ENCODE measurements around the gene APP. TPM values are rescaled to one million over a fixed set of nuclear protein-coding genes. Genes with fewer than 3 reads are reported as not detected.
A peak's percentile ranks its signal among the peaks of the same experiment; 100 is the strongest.

Gene APP
- total RNA-seq, 1 donor from 2014 or later = 358 TPM

DNA sequence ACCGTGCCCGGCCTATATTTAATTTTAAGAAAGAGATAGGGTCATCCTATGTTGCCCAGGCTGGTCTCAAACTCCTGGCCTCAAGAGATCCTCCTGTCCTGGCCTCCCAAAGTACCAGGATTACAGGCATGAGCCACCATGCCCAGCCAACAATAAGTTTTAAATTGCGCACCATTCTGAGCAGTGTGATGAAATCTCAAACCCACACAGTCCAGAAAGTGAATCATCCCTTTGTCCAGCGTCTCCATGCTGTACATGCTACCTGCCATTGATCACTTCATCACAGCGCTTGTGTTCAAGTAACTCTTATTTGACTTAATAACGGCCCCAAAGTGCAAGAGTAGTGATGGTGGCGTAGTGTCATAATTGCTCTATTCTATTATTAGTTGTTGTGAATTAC lies 75.4 kb downstream of the APP start:
- no peak for DNase-seq
- H3K4me3 ChIP-seq = no peak overlapping the region
- no peaks in the 10 kb centered on the region for H3K36me3 ChIP-seq
- H3K27ac ChIP-seq = no peak overlapping the region
- intact Hi-C loops (cut with DNase I) = no loop called here
- ATAC-seq = no peak
- H3K9me3 ChIP-seq = no peaks in the 10 kb centered on the region
- no peaks in the 10 kb centered on the region for H3K4me1 ChIP-seq
- TF ChIP-seq, protein P1, sequence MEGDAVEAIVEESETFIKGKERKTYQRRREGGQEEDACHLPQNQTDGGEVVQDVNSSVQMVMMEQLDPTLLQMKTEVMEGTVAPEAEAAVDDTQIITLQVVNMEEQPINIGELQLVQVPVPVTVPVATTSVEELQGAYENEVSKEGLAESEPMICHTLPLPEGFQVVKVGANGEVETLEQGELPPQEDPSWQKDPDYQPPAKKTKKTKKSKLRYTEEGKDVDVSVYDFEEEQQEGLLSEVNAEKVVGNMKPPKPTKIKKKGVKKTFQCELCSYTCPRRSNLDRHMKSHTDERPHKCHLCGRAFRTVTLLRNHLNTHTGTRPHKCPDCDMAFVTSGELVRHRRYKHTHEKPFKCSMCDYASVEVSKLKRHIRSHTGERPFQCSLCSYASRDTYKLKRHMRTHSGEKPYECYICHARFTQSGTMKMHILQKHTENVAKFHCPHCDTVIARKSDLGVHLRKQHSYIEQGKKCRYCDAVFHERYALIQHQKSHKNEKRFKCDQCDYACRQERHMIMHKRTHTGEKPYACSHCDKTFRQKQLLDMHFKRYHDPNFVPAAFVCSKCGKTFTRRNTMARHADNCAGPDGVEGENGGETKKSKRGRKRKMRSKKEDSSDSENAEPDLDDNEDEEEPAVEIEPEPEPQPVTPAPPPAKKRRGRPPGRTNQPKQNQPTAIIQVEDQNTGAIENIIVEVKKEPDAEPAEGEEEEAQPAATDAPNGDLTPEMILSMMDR (IDR thresholded peaks at IDR 0.05) = no peak
- no peaks in the 10 kb centered on the region for H3K27me3 ChIP-seq (ENCODE audit: low read depth)

GRCh38 chr21:26093122-26093521 lies 77.4 kb downstream of the APP start:
- intact Hi-C loops (cut with DNase I) = no loop called here
- TF ChIP-seq, protein P1 (IDR thresholded peaks at IDR 0.05) = no peak
- Histone ChIP-seq H3K27me3 (ENCODE audit: low read depth) (no peaks in the 10 kb centered on the region), H3K36me3 (peaks cover 7% of the 10 kb centered on the region), H3K4me3 (no peak overlapping the region), H3K4me1 (no peaks in the 10 kb centered on the region), H3K9me3 (no peaks in the 10 kb centered on the region), H3K27ac (no peak overlapping the region)
- peak in 1 of 2 donors; percentile 44 for ATAC-seq
- no peak for DNase-seq

DNA sequence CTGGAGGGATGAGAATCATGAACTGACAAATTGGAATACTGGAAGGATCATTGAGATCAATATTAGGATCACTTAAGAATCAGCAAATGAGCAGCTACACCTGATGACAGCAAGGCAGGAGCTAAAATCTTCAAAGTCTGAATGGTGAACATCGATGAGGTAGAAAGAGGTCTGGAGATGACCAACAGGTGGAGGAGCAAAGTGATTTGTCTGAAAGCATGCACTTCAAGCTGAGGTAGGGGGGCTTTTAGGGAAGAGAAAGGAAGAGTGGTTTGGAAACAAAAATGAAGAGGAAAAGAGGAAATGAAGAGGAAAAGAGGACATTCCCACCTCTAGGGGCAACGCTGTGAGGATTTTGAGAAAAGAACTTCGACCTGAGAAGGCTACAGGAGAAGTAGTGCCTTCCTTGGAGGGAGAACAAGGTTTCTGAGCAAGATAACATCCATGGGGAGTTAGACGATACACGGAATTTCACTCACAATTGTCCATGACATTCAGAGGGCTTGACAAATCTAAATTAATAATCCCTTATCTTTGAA lies 79.0 kb downstream of the APP start:
- Histone ChIP-seq H3K27ac (no peak overlapping the region), H3K4me1 (no peaks in the 10 kb centered on the region), H3K27me3 (ENCODE audit: low read depth) (no peaks in the 10 kb centered on the region), H3K36me3 (peaks cover 11% of the 10 kb centered on the region), H3K9me3 (no peaks in the 10 kb centered on the region), H3K4me3 (no peak overlapping the region)
- no peak for DNase-seq
- intact Hi-C loops (cut with DNase I) = no loop called here
- TF ChIP-seq, protein P1 (IDR thresholded peaks at IDR 0.05) = no peak
- no peak for ATAC-seq

DNA sequence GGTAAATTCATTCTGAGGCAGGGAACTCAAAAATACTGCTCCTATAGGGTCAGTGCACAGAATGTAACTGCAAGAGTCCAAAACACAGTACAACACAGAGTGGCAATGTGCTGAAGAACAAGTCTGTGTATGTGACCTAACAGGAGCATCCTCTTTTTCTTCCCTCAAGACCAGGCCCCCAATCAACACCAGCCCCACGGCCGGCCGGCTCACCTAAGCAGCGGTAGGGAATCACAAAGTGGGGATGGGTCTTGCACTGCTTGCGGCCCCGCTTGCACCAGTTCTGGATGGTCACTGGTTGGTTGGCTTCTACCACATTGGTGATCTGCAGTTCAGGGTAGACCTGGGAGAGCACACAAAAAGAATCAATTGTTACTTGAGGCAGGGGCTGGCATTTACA lies 80.8 kb downstream of the APP start:
- TF ChIP-seq, protein P1 (IDR thresholded peaks at IDR 0.05) = no peak
- Histone ChIP-seq H3K36me3 (peaks cover 11% of the 10 kb centered on the region), H3K4me1 (no peaks in the 10 kb centered on the region), H3K27me3 (ENCODE audit: low read depth) (no peaks in the 10 kb centered on the region), H3K4me3 (no peak overlapping the region), H3K9me3 (no peaks in the 10 kb centered on the region), H3K27ac (no peak overlapping the region)
- no peak for DNase-seq
- ATAC-seq = no peak
- intact Hi-C loops (cut with DNase I) = no loop called here

DNA sequence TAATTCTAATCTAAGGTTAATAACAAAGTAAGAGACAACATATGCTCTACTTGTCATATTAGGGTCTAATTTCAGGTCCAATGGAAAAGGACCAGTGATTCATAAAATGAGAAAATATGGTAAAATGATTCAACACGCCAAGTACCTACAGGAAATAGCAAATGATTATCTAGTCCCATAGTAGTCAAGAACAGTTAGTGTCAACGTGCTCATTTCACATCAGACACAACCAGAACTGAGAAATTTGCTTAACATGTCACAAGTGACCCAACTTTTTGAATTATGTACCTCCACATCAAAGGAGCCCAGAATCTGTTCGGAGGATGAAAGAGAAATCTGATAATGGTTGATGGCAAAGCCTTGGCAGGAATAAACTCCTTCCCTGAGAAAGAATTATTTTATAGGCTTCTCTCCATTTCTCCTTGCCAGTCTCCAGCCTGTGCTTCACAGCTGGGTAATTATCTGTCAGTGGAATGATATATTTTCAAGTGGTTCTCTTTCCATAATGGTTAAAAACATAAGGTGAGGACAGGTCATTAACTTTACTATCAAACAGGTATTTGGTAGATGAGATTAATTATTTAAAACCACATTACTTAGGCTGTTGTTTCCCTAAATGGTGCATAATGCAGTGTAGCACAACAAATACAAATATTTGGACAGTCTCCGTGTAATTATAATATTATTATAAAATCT lies 83.2 kb downstream of the APP start:
- H3K36me3 ChIP-seq = peaks cover 11% of the 10 kb centered on the region
- no peaks in the 10 kb centered on the region for H3K9me3 ChIP-seq
- no peaks in the 10 kb centered on the region for H3K27me3 ChIP-seq (ENCODE audit: low read depth)
- DNase-seq = no peak
- H3K4me1 ChIP-seq = peaks cover 4% of the 10 kb centered on the region
- no peak overlapping the region for H3K4me3 ChIP-seq
- intact Hi-C loops (cut with DNase I) = no loop called here
- no peak overlapping the region for H3K27ac ChIP-seq
- ATAC-seq = no peak
- TF ChIP-seq, protein P1 (IDR thresholded peaks at IDR 0.05) = no peak
